Ectodermal cell (in vitro differentiated cells): ENCODE data around the gene CLEC16A.

Experiments used
- H3K27ac ChIP-seq: 2 replicates; pipeline ENCODE4 v1.7.0; 2013; ENCODE audit warnings: mild to moderate bottlenecking, low read depth, low read length; ENCODE audit not compliant: insufficient read depth, poor library complexity, severe bottlenecking
- H3K27me3 ChIP-seq: 2 replicates; pipeline ENCODE4 v1.7.0; 2013; ENCODE audit warnings: mild to moderate bottlenecking, low read length; ENCODE audit not compliant: insufficient read depth, control insufficient read depth, poor library complexity, severe bottlenecking
- H3K36me3 ChIP-seq: one replicate; pipeline ENCODE4 v1.7.0; 2013; ENCODE audit warnings: low read length; ENCODE audit not compliant: control insufficient read depth, insufficient read depth
- H3K4me1 ChIP-seq: one replicate; pipeline ENCODE4 v1.7.0; 2013; ENCODE audit warnings: low read length; ENCODE audit not compliant: control insufficient read depth, insufficient read depth
- H3K4me3 ChIP-seq: 2 replicates; pipeline ENCODE4 v1.7.0; 2013; ENCODE audit warnings: low read depth, low read length, control low read depth; ENCODE audit not compliant: insufficient read depth
- H3K9me3 ChIP-seq: 2 replicates; pipeline ENCODE4 v1.7.0; 2013; ENCODE audit warnings: mild to moderate bottlenecking, low read length, moderate library complexity; ENCODE audit not compliant: control insufficient read depth
- WGBS, 2 experiments: methylation state at CpG; one replicate each; pipeline ENCODE4 v1.1.7; 2013; ENCODE audit warnings: missing lambda C conversion rate in 2 of 2; 5-methylcytosine and 5-hydroxymethylcytosine counted together

The CLEC16A gene

GRCh38 chr16:10988164-10988803, 43.9 kb downstream of the CLEC16A start:
- Histone ChIP-seq H3K27me3 (no peaks in the 10 kb centered on the region), H3K4me1 (peaks cover 13% of the 10 kb centered on the region), H3K9me3 (no peaks in the 10 kb centered on the region), H3K27ac (no peak overlapping the region), H3K4me3 (no peak overlapping the region), H3K36me3 (no peaks in the 10 kb centered on the region)
- WGBS, 2 experiments = 72 to 75% methylated on average over 7 of the region's 7 CpGs

GRCh38 chr16:10988879-10989278, 44.5 kb downstream of the CLEC16A start:
- Histone ChIP-seq H3K4me1 (peaks cover 13% of the 10 kb centered on the region), H3K36me3 (no peaks in the 10 kb centered on the region), H3K27me3 (no peaks in the 10 kb centered on the region), H3K27ac (no peak overlapping the region), H3K9me3 (no peaks in the 10 kb centered on the region), H3K4me3 (no peak overlapping the region)
- WGBS, 2 experiments = 95 to 97% methylated on average over 6 of the region's 6 CpGs

GRCh38 chr16:10989559-10989958, 45.2 kb downstream of the CLEC16A start:
- H3K27me3 ChIP-seq = no peaks in the 10 kb centered on the region
- H3K27ac ChIP-seq = no peak overlapping the region
- H3K4me1 ChIP-seq = peaks cover 11% of the 10 kb centered on the region
- H3K4me3 ChIP-seq = no peak overlapping the region
- no peaks in the 10 kb centered on the region for H3K36me3 ChIP-seq
- no peaks in the 10 kb centered on the region for H3K9me3 ChIP-seq
- 88 to 93% methylated on average over 6 of the region's 6 CpGs for WGBS, 2 experiments

- H3K36me3 ChIP-seq = no peaks in the 10 kb centered on the region
- WGBS, 2 experiments = 93 to 95% methylated on average over 5 of the region's 5 CpGs
- H3K4me3 ChIP-seq = no peak overlapping the region
- H3K27ac ChIP-seq = no peak overlapping the region
- H3K9me3 ChIP-seq = no peaks in the 10 kb centered on the region
- H3K27me3 ChIP-seq = no peaks in the 10 kb centered on the region
- peaks cover 11% of the 10 kb centered on the region for H3K4me1 ChIP-seq
Measured at GRCh38 chr16:10990378-10990777, 46.0 kb downstream of the CLEC16A start.

GRCh38 chr16:10992112-10992511, 47.7 kb downstream of the CLEC16A start:
- Histone ChIP-seq H3K4me3 (no peak overlapping the region), H3K27ac (no peak overlapping the region), H3K36me3 (no peaks in the 10 kb centered on the region), H3K9me3 (no peaks in the 10 kb centered on the region), H3K4me1 (peaks cover 11% of the 10 kb centered on the region), H3K27me3 (no peaks in the 10 kb centered on the region)
- WGBS, 2 experiments = 86 to 90% methylated on average over 4 of the region's 4 CpGs

GRCh38 chr16:10992797-10993196, 48.4 kb downstream of the CLEC16A start:
- no peaks in the 10 kb centered on the region for H3K36me3 ChIP-seq
- peaks cover 11% of the 10 kb centered on the region for H3K4me1 ChIP-seq
- no peaks in the 10 kb centered on the region for H3K9me3 ChIP-seq
- H3K27ac ChIP-seq = no peak overlapping the region
- no peaks in the 10 kb centered on the region for H3K27me3 ChIP-seq
- 75 to 85% methylated on average over 5 of the region's 5 CpGs for WGBS, 2 experiments
- no peak overlapping the region for H3K4me3 ChIP-seq

- H3K27me3 ChIP-seq = no peaks in the 10 kb centered on the region
- H3K36me3 ChIP-seq = no peaks in the 10 kb centered on the region
- H3K9me3 ChIP-seq = no peaks in the 10 kb centered on the region
- WGBS, 2 experiments = 96 to 97% methylated on average over 6 of the region's 6 CpGs
- H3K27ac ChIP-seq = no peak overlapping the region
- H3K4me3 ChIP-seq = no peak overlapping the region
- peaks cover 11% of the 10 kb centered on the region for H3K4me1 ChIP-seq
Measured at GRCh38 chr16:10993649-10994048, 49.3 kb downstream of the CLEC16A start.

- Histone ChIP-seq H3K4me1 (peaks cover 11% of the 10 kb centered on the region), H3K9me3 (no peaks in the 10 kb centered on the region), H3K27ac (no peak overlapping the region), H3K27me3 (no peaks in the 10 kb centered on the region), H3K36me3 (no peaks in the 10 kb centered on the region), H3K4me3 (no peak overlapping the region)
- WGBS, 2 experiments = 90 to 94% methylated on average over 6 of the region's 6 CpGs
Measured at GRCh38 chr16:10994571-10994970, 50.2 kb downstream of the CLEC16A start.

GRCh38 chr16:10995565-10995964, 51.2 kb downstream of the CLEC16A start:
- Histone ChIP-seq H3K4me1 (peaks cover 11% of the 10 kb centered on the region), H3K4me3 (no peak overlapping the region), H3K9me3 (no peaks in the 10 kb centered on the region), H3K27ac (no peak overlapping the region), H3K27me3 (no peaks in the 10 kb centered on the region), H3K36me3 (no peaks in the 10 kb centered on the region)
- 81 to 95% methylated on average over 5 of the region's 5 CpGs for WGBS, 2 experiments

- 85 to 98% methylated on average over 4 of the region's 4 CpGs for WGBS, 2 experiments
- Histone ChIP-seq H3K4me1 (peaks cover 7% of the 10 kb centered on the region), H3K4me3 (no peak overlapping the region), H3K27me3 (no peaks in the 10 kb centered on the region), H3K27ac (no peak overlapping the region), H3K9me3 (no peaks in the 10 kb centered on the region), H3K36me3 (no peaks in the 10 kb centered on the region)
Measured at GRCh38 chr16:10997485-10997884, 53.1 kb downstream of the CLEC16A start.

GRCh38 chr16:10999300-10999699, 54.9 kb downstream of the CLEC16A start:
- H3K4me1 ChIP-seq = no peaks in the 10 kb centered on the region
- 87 to 100% methylated on average over 3 of the region's 3 CpGs for WGBS, 2 experiments
- H3K9me3 ChIP-seq = no peaks in the 10 kb centered on the region
- H3K4me3 ChIP-seq = no peak overlapping the region
- H3K36me3 ChIP-seq = no peaks in the 10 kb centered on the region
- no peak overlapping the region for H3K27ac ChIP-seq
- H3K27me3 ChIP-seq = no peaks in the 10 kb centered on the region
